HG03045 (cell line): ENCODE results near the gene BCL2.

ENCODE experiments used
- ATAC-seq: cut with Tn5 transposase; IDR thresholded peaks from one replicate; pipeline ENCODE4 v1.9.1; 2021; ENCODE audit warnings: mild to moderate bottlenecking, moderate library complexity; ENCODE audit not compliant: unreplicated experiment

The BCL2 gene

GRCh38 chr18:63099091-63099840 is 220.3 kb downstream of the BCL2 start:
- no peak for ATAC-seq

GRCh38 chr18:63098018-63098981 is 221.3 kb downstream of the BCL2 start:
- ATAC-seq, result peak; percentile 69

DNA sequence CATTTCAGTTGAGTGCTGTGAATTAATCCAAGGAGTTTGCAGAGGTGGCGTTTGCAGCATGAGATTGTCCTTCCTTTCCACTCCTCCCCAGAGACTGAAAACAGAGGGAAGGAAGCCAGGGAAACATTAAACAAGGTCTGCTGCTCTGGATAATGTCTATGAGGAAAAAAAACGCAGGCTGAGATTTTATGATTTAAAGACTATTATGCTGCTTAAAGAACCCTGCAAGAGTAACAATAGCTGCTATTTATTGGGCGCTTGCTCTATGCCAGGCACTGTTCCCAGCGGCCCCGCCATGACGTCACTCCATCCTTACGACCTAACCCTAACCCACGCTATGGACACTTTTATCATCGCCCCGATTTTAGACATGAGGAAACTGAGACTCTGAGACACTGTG is 222.4 kb downstream of the BCL2 start:
- ATAC-seq, result no peak

DNA sequence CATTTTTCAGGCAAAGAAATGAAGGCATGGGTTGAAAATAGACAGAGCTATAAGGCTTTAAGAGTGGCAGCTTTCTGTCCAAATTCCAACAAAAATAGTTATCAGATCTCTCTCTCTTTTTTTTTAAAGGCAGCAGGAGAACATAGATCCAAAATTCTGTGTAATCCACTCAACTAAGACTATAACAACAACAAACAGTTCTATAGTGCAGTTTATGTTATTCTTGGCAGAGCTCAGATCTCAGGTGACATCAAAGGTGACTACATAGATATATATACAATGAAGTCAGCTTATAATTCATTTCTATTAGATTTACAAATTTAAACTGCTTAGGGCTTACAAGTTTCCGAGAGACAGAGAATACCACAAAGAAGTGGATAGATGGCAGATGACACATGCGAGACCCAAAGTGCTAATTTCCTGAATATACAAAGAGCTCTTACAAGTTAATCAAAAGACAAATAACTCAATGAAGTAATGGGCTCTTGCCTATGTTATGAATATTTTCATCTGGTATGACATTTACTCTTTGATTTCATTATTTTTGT is 223.2 kb downstream of the BCL2 start:
- no peak for ATAC-seq

- ATAC-seq, result no peak
These were observed 223.8 kb downstream of the BCL2 start for GRCh38 chr18:63095768-63096167.

DNA sequence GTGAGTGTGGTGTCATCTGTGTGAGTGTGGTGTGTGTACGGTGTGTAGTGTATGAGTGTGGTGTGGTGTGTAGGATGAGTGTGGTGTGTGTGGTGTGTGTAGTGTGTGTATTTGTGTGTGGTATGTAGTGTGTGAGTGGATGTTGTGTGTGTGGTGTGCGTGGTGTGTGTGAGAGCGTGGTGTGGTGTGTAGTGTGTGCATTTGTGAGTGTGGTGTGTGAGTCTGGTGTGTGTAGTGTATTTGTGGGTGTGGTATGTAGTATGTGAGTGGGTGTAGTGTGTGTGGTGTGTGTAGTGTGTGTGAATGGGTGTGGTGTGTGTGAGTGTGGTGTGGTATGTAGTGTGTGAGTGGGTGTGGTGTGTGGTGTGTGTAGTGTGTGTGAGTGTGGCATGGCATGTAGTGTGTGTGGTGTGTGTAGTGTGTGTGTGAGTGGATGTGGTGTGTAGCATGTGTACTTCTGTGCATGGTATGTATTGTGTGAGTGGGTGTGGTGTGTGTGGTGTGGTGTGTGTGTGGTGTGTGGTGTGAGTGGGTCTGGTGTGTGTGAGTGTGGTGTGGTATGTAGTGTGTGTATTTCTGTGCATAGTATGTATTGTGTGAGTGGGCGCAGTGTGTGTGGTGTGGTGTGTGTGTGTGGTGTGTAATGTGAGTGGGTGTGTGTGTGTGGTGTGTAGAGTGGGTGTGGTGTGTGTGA is 227.8 kb downstream of the BCL2 start:
- no peak for ATAC-seq

DNA sequence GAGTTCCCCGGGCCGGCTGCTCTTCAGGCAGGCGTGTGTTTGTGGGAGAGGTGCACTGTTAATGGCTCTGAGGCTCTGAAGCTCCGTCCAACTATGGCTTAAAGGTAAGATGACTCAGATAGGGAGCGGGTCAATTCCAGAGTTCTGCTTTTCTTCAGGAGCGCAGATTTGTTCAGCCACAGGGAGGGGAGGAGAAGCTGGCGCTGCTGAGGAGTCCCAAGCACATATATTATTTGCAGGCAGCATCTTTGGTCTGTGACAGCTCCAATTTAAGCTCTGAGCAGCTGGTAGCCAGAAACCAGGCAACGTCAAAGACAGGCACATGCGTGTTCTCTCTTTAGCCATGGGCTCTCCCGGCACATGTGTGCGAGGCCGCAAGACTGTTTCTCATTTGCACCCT is 229.2 kb downstream of the BCL2 start:
- ATAC-seq, result no peak

DNA sequence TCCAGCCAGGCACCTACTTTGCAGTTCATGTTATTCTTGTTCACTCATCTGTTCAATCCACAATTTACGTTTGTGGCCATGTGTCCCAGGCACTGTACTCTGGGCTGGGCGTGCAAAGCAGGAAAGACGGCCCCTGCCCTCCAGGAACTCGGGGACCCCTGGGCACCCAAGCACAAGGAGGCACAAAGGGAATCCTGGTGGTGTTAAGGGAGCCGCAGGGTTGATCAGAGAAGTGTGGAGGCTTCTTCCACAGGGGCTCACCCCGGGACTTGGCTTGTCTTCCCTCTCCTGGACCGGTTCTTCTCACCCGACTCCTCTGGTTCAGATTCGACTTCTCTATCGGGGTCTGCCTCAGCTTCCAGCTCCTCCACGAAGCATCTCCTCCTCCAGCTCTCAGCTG is 230.5 kb downstream of the BCL2 start:
- no peak for ATAC-seq

GRCh38 chr18:63088262-63088661 is 231.3 kb downstream of the BCL2 start:
- no peak for ATAC-seq

DNA sequence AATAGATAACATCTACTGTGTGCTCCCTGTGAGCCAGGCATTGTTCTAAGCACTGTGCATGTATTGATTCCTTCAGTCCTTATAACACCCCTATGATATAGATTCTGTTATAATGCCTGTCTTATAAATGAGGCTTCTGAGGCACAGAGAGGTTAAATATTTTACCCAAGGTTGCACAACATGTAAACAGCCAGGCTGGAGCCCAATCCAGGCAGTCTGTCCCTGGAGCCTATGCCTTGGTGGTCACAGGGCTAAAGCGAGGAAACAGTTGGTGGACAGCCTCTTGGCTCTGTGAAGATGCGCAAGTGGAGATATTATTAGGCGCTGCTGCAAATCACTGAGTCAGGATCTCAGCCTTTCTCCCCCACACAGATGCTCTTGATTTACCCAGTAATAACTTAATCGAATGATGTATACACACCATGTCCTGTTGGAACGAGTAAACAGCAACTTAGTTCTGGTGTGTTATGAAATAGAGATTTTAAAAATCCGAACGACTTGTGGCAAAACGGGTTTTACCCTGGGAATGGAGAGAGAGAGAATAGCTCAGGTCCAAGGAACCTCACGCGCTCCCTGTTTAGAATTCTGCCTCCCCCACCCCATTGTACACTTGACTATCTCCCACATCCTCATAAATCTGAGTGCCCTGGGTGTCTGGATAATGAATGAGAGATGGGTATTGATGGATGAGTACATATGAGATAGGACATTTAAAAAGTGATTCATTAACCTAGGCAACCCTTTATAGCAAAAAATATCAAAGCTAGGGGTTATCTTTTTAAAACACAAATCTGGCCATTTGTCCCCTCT is 231.9 kb downstream of the BCL2 start:
- ATAC-seq, result no peak

- ATAC-seq, result no peak
These were observed 234.0 kb downstream of the BCL2 start for GRCh38 chr18:63085611-63086010.

GRCh38 chr18:63084219-63084618 is 235.3 kb downstream of the BCL2 start:
- no peak for ATAC-seq

GRCh38 chr18:63083555-63083954 is 236.0 kb downstream of the BCL2 start:
- no peak for ATAC-seq

- ATAC-seq, result no peak
These were observed 236.5 kb downstream of the BCL2 start for GRCh38 chr18:63083020-63083531.

GRCh38 chr18:63082366-63083019 is 237.1 kb downstream of the BCL2 start:
- ATAC-seq, result no peak

DNA sequence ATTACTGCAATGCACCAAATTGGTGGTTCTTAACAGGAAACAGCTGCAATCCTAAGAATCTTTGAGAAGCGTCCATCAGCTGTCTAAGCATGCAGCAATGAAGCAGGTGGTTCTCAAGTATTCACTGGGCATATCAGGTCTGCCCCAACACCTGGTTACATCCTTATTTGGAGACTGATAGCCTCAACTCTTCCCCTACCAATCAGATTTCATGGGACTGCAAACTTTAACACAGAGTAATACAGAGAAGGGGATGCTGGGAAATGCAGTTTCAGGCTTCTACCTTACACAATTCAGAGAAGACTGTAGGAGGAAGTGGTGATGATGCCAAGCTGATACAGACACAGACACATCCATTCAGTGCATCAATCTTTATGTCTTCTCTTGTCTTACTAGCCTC is 240.5 kb downstream of the BCL2 start:
- ATAC-seq, result no peak

- peak; percentile 84 for ATAC-seq
These were observed 241.1 kb downstream of the BCL2 start for GRCh38 chr18:63078471-63078870.

DNA sequence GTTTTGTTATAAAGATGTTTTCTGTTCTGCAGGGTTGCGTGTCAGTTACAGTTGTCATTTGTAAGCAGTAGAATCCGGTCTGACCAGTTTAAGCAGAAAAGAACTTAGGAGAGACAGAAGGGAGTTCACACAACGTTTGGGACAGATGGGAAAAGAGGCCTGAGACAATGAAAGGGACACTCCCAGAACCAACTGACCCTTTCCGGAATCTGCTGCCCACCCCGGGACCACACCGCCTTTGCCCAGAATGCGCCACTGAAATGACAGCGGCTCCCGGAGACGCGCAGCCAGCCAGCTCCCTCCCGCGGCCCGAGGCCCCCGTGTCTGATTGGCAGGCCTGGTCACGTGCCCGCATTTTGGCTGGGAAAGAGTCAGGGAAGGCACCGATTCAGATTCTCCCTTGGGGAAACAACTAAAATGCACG is 244.6 kb downstream of the BCL2 start:
- ATAC-seq, result peak; percentile 65

GRCh38 chr18:63073481-63073880 is 246.1 kb downstream of the BCL2 start:
- ATAC-seq, result no peak
